Ascending aorta (tissue), 2 donors: ENCODE data around the gene GLMP. TPM values are rescaled to one million over a fixed set of nuclear protein-coding genes. Genes with fewer than 3 reads are reported as not detected.
"Not testable (repeated sequence)": the region's sequence is repeated elsewhere in the genome, so short reads cannot be mapped to it uniquely, and the experiment has no call there.

Experiments
- DNase-seq, 2 donors: peaks; one replicate each; pipeline ENCODE4 v3.0.0-alpha.2; 2019; ENCODE audit warnings: low spot score in 2 of 2
- H3K27ac ChIP-seq, 2 donors: fragments of 200-600 bp; sonication (generic); one replicate each; pipeline ENCODE4 v1.5.1; 2016 to 2017; ENCODE audit warnings: mild to moderate bottlenecking in 1 of 2
- H3K27me3 ChIP-seq: fragments of 200-600 bp; sonication (generic); one replicate; pipeline ENCODE4 v1.5.1; 2017
- H3K36me3 ChIP-seq, 2 donors: fragments of 200-600 bp; sonication (generic); one replicate each; pipeline ENCODE4 v1.5.1; 2016
- H3K4me1 ChIP-seq, 2 donors: fragments of 200-600 bp; sonication (generic); one replicate each; pipeline ENCODE4 v1.5.1; 2016 to 2017; ENCODE audit warnings: mild to moderate bottlenecking in 1 of 2
- H3K4me3 ChIP-seq, 2 donors: fragments of 200-600 bp; sonication (generic); one replicate each; pipeline ENCODE4 v1.5.1; 2016 to 2017; ENCODE audit warnings: mild to moderate bottlenecking in 1 of 2
- H3K9me3 ChIP-seq, 2 donors: fragments of 200-600 bp; sonication (generic); one replicate each; pipeline ENCODE4 v1.5.1; 2016
- intact Hi-C: fragments of 100-400 bp; cut with DNase I; formaldehyde crosslinking; loops from one replicate; pipeline ENCODE4 v1.15.1; 2023
- total RNA-seq: library from RNA; depleted of rRNA; stranded (reverse); fragments of >200 nt; gene quantifications from one replicate; pipeline ENCODE4 v1.1.0, GENCODE V29; 2016
- TF ChIP-seq, protein P1 (sequence below), 3 experiments: fragments of 200-600 bp in 2 of 3; fragments of 450-650 bp in 1 of 3; sonication (generic) in 2 of 3; IDR thresholded peaks; one replicate each; pipeline ENCODE4 v1.5.1; 2016 to 2019; ENCODE audit warnings: antibody characterized with exemption in 3 of 3, mild to moderate bottlenecking in 1 of 3, moderate library complexity in 1 of 3

Gene GLMP
- total RNA-seq, 1 donor from 2014 or later, result 58.0 TPM

DNA sequence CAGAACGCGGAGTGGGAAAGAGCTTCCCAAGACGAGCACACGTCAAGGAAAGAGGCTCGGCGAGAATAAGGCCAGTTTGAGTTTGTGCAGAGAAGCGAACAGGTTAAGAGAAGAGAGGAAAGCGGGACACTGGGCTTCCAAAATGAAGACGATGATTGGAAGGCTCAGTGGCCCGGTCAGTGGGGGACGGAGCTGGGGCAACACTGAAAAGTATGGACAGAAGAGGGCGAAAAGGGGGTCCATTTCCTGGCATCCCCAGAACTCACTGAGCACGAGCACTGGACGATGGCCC lies 42.4 kb upstream of the GLMP start:
- intact Hi-C loops, result loop anchor here (1.0 to 5.0 kb wide), 4 partner anchors 56 to 429 kb away; partner anchors contain the start of genes ISG20L2, MEF2D, METTL25B and PRCC
- TF ChIP-seq, protein P1, sequence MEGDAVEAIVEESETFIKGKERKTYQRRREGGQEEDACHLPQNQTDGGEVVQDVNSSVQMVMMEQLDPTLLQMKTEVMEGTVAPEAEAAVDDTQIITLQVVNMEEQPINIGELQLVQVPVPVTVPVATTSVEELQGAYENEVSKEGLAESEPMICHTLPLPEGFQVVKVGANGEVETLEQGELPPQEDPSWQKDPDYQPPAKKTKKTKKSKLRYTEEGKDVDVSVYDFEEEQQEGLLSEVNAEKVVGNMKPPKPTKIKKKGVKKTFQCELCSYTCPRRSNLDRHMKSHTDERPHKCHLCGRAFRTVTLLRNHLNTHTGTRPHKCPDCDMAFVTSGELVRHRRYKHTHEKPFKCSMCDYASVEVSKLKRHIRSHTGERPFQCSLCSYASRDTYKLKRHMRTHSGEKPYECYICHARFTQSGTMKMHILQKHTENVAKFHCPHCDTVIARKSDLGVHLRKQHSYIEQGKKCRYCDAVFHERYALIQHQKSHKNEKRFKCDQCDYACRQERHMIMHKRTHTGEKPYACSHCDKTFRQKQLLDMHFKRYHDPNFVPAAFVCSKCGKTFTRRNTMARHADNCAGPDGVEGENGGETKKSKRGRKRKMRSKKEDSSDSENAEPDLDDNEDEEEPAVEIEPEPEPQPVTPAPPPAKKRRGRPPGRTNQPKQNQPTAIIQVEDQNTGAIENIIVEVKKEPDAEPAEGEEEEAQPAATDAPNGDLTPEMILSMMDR (IDR thresholded peaks at IDR 0.05), result peak in 1 of 3 experiments; percentile 19
- peaks cover 13% of the 10 kb centered on the region in 2 donors for H3K4me1 ChIP-seq
- H3K36me3 ChIP-seq, result peaks cover 19 to 28% of the 10 kb centered on the region in 2 donors
- DNase-seq, result no peak
- no peaks in the 10 kb centered on the region for H3K27me3 ChIP-seq
- no peaks in the 10 kb centered on the region for H3K9me3 ChIP-seq
- H3K4me3 ChIP-seq, result peak overlapping the region; percentile 79 to 83
- H3K27ac ChIP-seq, result peak overlapping the region; percentile 54 to 63

DNA sequence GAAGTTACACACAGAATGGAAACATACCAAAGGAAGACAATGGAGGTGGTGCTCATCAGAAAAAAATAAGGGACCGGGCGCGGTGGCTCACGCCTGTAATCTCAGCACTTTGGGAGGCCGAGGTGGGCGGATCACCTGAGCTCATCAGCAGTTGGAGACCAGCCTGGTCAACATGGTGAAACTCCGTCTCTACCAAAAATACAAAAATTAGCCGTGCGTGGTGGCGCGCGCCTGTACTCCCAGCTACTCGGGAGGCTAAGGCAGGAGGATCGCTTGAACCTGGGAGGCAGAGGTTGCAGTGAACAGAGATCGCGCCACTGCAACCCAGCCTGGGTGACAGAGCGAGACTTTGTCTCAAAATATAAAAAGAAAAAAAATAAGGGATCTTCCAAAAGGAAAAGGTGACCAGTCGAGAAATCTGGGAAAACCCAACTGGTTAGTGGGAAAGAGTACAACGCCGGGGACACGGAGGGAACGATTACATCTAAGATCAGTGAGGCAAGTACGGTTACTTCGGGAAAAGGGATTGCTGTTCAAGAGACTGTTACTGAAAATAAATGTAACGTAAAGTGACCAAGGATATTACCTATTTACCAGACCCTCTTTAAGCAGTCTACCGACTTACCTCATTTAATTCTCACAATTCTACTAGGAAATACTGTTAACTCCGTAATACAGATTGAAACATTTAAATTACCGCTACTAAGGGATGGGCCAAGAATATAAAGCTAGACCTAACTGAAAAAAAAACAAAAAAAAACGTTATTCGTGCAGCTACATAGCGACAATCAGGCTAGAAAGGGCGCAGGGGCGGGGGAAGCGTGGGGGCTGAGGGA lies 41.8 kb upstream of the GLMP start:
- TF ChIP-seq, protein P1 (IDR thresholded peaks at IDR 0.05), result no peak
- H3K27ac ChIP-seq, result peak overlapping the region; percentile 54 to 63
- H3K27me3 ChIP-seq, result no peaks in the 10 kb centered on the region
- H3K4me3 ChIP-seq, result peak overlapping the region; percentile 79 to 83
- no peak for DNase-seq
- intact Hi-C loops, result loop anchor here (5.0 kb wide), 1 partner anchor 165 kb away; the partner anchor contains the start of gene MEF2D
- no peaks in the 10 kb centered on the region for H3K9me3 ChIP-seq
- H3K4me1 ChIP-seq, result peaks cover 13% of the 10 kb centered on the region in 2 donors
- H3K36me3 ChIP-seq, result peaks cover 23 to 34% of the 10 kb centered on the region in 2 donors

DNA sequence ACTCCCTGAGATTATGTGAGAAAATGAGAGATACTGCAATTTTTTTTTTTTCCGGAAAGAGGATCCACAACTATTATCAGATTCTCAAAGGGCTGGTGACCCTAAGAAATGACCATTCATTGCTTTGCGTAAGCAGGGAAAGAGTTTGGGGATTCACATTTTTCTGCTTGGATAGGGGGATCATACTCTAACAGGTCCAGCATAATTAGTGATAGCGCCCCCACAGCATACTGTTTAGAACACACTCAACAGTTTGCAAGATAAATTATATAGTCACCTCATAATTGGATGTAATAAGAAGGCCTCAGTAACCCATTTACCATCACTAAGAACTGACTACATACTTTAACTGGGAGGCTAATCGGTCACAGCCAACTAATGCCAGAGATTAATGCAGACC lies 40.8 kb upstream of the GLMP start:
- DNase-seq, result no peak
- peaks cover 13% of the 10 kb centered on the region in 2 donors for H3K4me1 ChIP-seq
- H3K36me3 ChIP-seq, result peaks cover 33 to 44% of the 10 kb centered on the region in 2 donors
- intact Hi-C loops, result loop anchor here (5.0 kb wide), 1 partner anchor 166 kb away; the partner anchor contains the start of gene MEF2D
- TF ChIP-seq, protein P1 (IDR thresholded peaks at IDR 0.05), result no peak
- no peaks in the 10 kb centered on the region for H3K9me3 ChIP-seq
- no peak overlapping the region for H3K27ac ChIP-seq
- H3K27me3 ChIP-seq, result no peaks in the 10 kb centered on the region
- peak overlapping the region; percentile 79 to 83 for H3K4me3 ChIP-seq

DNA sequence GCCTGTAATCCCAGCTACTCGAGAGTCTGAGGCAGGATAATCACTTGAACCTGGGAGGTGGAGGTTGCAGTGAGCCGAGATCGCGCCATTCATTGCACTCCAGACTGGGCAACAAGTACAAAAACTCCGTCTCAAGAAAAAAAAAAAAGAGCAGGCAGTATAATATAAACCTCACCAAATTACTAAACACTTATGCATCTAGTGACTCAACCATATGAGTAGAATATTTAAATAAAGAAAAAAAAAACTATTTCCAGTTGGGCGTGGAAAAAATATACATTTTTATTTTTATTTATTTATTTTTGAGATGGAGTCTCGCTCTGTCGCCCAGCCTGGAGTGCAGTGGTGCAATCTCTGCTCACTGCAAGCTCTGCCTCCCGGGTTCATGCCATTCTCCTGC lies 27.7 kb upstream of the GLMP start:
- DNase-seq, H3K4me3 ChIP-seq, intact Hi-C loops, H3K9me3 ChIP-seq, H3K27ac ChIP-seq, H3K4me1 ChIP-seq, H3K27me3 ChIP-seq: not testable (repeated sequence)
- peaks cover 78 to 79% of the 10 kb centered on the region in 2 donors for H3K36me3 ChIP-seq

DNA sequence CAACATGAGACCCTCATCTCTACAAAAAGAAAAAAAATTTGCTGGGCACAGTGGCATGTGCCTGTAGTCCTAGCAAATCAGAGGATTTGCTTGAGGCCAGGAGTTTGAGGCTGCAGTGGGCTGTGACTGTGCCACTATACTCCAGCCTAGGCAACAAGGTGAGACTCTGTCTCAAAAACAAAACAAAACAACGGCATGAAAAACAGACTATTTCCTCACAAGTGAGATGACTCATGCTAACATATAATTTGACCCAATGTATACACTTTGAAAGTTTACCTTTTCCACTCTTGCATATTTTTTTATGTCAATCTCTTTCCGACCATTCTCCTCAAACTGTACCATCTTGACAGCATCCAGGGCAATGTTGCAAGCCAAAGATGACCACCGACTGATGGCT lies 25.1 kb upstream of the GLMP start:
- intact Hi-C loops, result no loop called here
- no peaks in the 10 kb centered on the region for H3K4me1 ChIP-seq
- H3K36me3 ChIP-seq, result peaks cover 96% of the 10 kb centered on the region in 2 donors
- no peak for DNase-seq
- no peaks in the 10 kb centered on the region for H3K9me3 ChIP-seq
- TF ChIP-seq, protein P1 (IDR thresholded peaks at IDR 0.05), result no peak
- H3K27me3 ChIP-seq, result no peaks in the 10 kb centered on the region
- no peak overlapping the region for H3K4me3 ChIP-seq
- no peak overlapping the region for H3K27ac ChIP-seq

DNA sequence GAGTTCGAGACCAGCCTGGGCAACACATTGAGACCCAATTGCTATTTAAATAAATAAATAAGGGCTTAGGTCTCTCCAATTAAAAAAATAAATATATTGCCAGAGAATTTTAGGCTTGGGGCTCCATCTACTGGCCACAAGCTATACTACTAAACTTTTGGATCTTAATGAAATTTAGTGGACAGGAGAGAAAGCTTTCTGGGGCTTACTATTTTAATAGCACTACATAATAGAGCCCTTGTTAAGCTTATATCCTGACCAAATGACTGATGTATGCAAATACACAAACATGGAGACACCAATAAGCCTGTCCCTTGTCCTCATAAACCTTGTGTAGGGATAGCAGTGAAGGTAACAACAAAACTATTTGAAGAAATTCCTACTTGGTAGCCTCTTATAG lies 24.2 kb upstream of the GLMP start:
- Histone ChIP-seq H3K27me3 (no peaks in the 10 kb centered on the region), H3K4me1 (no peaks in the 10 kb centered on the region), H3K27ac (no peak overlapping the region), H3K9me3 (no peaks in the 10 kb centered on the region), H3K4me3 (no peak overlapping the region), H3K36me3 (peaks cover 97 to 98% of the 10 kb centered on the region in 2 donors)
- TF ChIP-seq, protein P1 (IDR thresholded peaks at IDR 0.05), result peak; percentile 8 to 53 (median 19)
- intact Hi-C loops, result no loop called here
- DNase-seq, result no peak
